ENCODE data around the gene MBNL3.

Gene MBNL3

GRCh38 chrX:132423323-132423722 is 65.5 kb downstream of the MBNL3 start:
- FAIRE-seq, result no peak

GRCh38 chrX:132415012-132415411 is 73.8 kb downstream of the MBNL3 start:
- no peak for DNase-seq (ENCODE audit: insufficient read length, low spot score)
- FAIRE-seq, result no peak
- TF ChIP-seq POLR2A (IDR thresholded peaks at IDR 0.05; ENCODE audit: low read depth, low read length), result no peak

More at GRCh38 chrX:132423323-132423722, 65.5 kb downstream of the MBNL3 start:
- no peak for DNase-seq (ENCODE audit: insufficient read length, low spot score)
- no peak for TF ChIP-seq POLR2A (IDR thresholded peaks at IDR 0.05; ENCODE audit: low read depth, low read length)

- no peak for TF ChIP-seq POLR2A (IDR thresholded peaks at IDR 0.05; ENCODE audit: low read depth, low read length)
- FAIRE-seq, result no peak
- DNase-seq (ENCODE audit: insufficient read length, low spot score), result no peak
Measured at GRCh38 chrX:132414404-132414803, 74.4 kb downstream of the MBNL3 start.

- DNase-seq (ENCODE audit: insufficient read length, low spot score), result no peak
- TF ChIP-seq POLR2A (IDR thresholded peaks at IDR 0.05; ENCODE audit: low read depth, low read length), result no peak
- FAIRE-seq, result no peak
Measured at GRCh38 chrX:132413459-132413858, 75.4 kb downstream of the MBNL3 start.

GRCh38 chrX:132412208-132412607 is 76.6 kb downstream of the MBNL3 start:
- DNase-seq (ENCODE audit: insufficient read length, low spot score) (no peak), FAIRE-seq (no peak)
- no peak for TF ChIP-seq POLR2A (IDR thresholded peaks at IDR 0.05; ENCODE audit: low read depth, low read length)

- no peak for FAIRE-seq
- TF ChIP-seq POLR2A (IDR thresholded peaks at IDR 0.05; ENCODE audit: low read depth, low read length), result no peak
- no peak for DNase-seq (ENCODE audit: insufficient read length, low spot score)
Measured at GRCh38 chrX:132411310-132411977, 77.4 kb downstream of the MBNL3 start.

GRCh38 chrX:132409780-132410556 is 78.9 kb downstream of the MBNL3 start:
- DNase-seq (ENCODE audit: insufficient read length, low spot score) (no peak), FAIRE-seq (no peak)
- TF ChIP-seq POLR2A (IDR thresholded peaks at IDR 0.05; ENCODE audit: low read depth, low read length), result no peak

- FAIRE-seq (no peak), DNase-seq (ENCODE audit: insufficient read length, low spot score) (no peak)
- TF ChIP-seq POLR2A (IDR thresholded peaks at IDR 0.05; ENCODE audit: low read depth, low read length), result no peak
Measured at GRCh38 chrX:132407691-132408090, 81.1 kb downstream of the MBNL3 start.

- TF ChIP-seq POLR2A (IDR thresholded peaks at IDR 0.05; ENCODE audit: low read depth, low read length), result no peak
- FAIRE-seq (no peak), DNase-seq (ENCODE audit: insufficient read length, low spot score) (no peak)
Measured at GRCh38 chrX:132406106-132406505, 82.7 kb downstream of the MBNL3 start.

- FAIRE-seq (no peak), DNase-seq (ENCODE audit: insufficient read length, low spot score) (no peak)
- TF ChIP-seq POLR2A (IDR thresholded peaks at IDR 0.05; ENCODE audit: low read depth, low read length), result no peak
Measured at GRCh38 chrX:132404266-132404665, 84.6 kb downstream of the MBNL3 start.

- DNase-seq (ENCODE audit: insufficient read length, low spot score) (no peak), FAIRE-seq (no peak)
- no peak for TF ChIP-seq POLR2A (IDR thresholded peaks at IDR 0.05; ENCODE audit: low read depth, low read length)
Measured at GRCh38 chrX:132401935-132402334, 86.9 kb downstream of the MBNL3 start.

GRCh38 chrX:132400706-132401105 is 88.1 kb downstream of the MBNL3 start:
- no peak for DNase-seq (ENCODE audit: insufficient read length, low spot score)
- no peak for TF ChIP-seq POLR2A (IDR thresholded peaks at IDR 0.05; ENCODE audit: low read depth, low read length)
- no peak for FAIRE-seq

GRCh38 chrX:132395645-132396044 is 93.2 kb downstream of the MBNL3 start:
- DNase-seq (ENCODE audit: insufficient read length, low spot score), result no peak
- TF ChIP-seq POLR2A (IDR thresholded peaks at IDR 0.05; ENCODE audit: low read depth, low read length), result no peak
- FAIRE-seq, result no peak

- DNase-seq (ENCODE audit: insufficient read length, low spot score) (no peak), FAIRE-seq (no peak)
- TF ChIP-seq POLR2A (IDR thresholded peaks at IDR 0.05; ENCODE audit: low read depth, low read length), result no peak
Measured at GRCh38 chrX:132395026-132395425, 93.8 kb downstream of the MBNL3 start.

- TF ChIP-seq POLR2A (IDR thresholded peaks at IDR 0.05; ENCODE audit: low read depth, low read length), result no peak
- FAIRE-seq (no peak), DNase-seq (ENCODE audit: insufficient read length, low spot score) (no peak)
Measured at GRCh38 chrX:132394591-132394990, 94.2 kb downstream of the MBNL3 start.
